ENCODE results near the gene DMRT3.
A peak's percentile ranks its signal among the peaks of the same experiment; 100 is the strongest.

The DMRT3 gene
- long read RNA-seq = 0 reads

GRCh38 chr9:976258-976942 lies at the start of gene DMRT3:
Gene DMRT3 (plus strand): TSS chr9:976655. CDS start chr9:977002, 347 bp downstream.
- H3K4me3 ChIP-seq (replicated peaks; ENCODE audit: insufficient read depth, low read length) = peak within 1 kb of the TSS; percentile 23
- TF ChIP-seq POLR2AphosphoS5 (IDR thresholded peaks at IDR 0.05; ENCODE audit: low read depth) (no peak), REST (IDR thresholded peaks at IDR 0.05; ENCODE audit: insufficient replicate concordance, low read depth) (no peak), GABPA (IDR thresholded peaks at IDR 0.05; ENCODE audit: low read depth) (no peak), SPI1 (IDR thresholded peaks at IDR 0.05; ENCODE audit: borderline replicate concordance, low read depth) (no peak), CTCF (IDR thresholded peaks at IDR 0.05; ENCODE audit: insufficient read depth, low read length) (no peak)
- no peak within 1 kb of the TSS for H3K27ac ChIP-seq (replicated peaks)
- DNase-seq (ENCODE audit: low read depth in 1 of 2, low spot score in 1 of 2) = no peak
- H3K27me3 ChIP-seq (ENCODE audit: insufficient read depth, poor library complexity, severe bottlenecking) = peaks cover 85% of the 10 kb centered on the region

- no peak for TF ChIP-seq GABPA (IDR thresholded peaks at IDR 0.05; ENCODE audit: low read depth)
- TF ChIP-seq CTCF (IDR thresholded peaks at IDR 0.05; ENCODE audit: insufficient read depth, low read length) = no peak
- TF ChIP-seq REST (IDR thresholded peaks at IDR 0.05; ENCODE audit: insufficient replicate concordance, low read depth) = no peak
- TF ChIP-seq POLR2AphosphoS5 (IDR thresholded peaks at IDR 0.05; ENCODE audit: low read depth) = no peak
- TF ChIP-seq SPI1 (IDR thresholded peaks at IDR 0.05; ENCODE audit: borderline replicate concordance, low read depth) = no peak
- Histone ChIP-seq H3K27me3 (ENCODE audit: insufficient read depth, poor library complexity, severe bottlenecking) (no peaks in the 10 kb centered on the region), H3K27ac (replicated peaks) (no peak overlapping the region), H3K4me3 (replicated peaks; ENCODE audit: insufficient read depth, low read length) (no peak overlapping the region)
- no peak for DNase-seq (ENCODE audit: low read depth in 1 of 2, low spot score in 1 of 2)
Observed at GRCh38 chr9:926976-927375, 49.5 kb upstream of the DMRT3 start.

- no peaks in the 10 kb centered on the region for H3K27me3 ChIP-seq (ENCODE audit: insufficient read depth, poor library complexity, severe bottlenecking)
- no peak overlapping the region for H3K27ac ChIP-seq (replicated peaks)
- TF ChIP-seq SPI1 (IDR thresholded peaks at IDR 0.05; ENCODE audit: borderline replicate concordance, low read depth) (no peak), CTCF (IDR thresholded peaks at IDR 0.05; ENCODE audit: insufficient read depth, low read length) (peak; percentile 31)
- H3K4me3 ChIP-seq (replicated peaks; ENCODE audit: insufficient read depth, low read length) = no peak overlapping the region
- no peak for DNase-seq (ENCODE audit: low read depth in 1 of 2, low spot score in 1 of 2)
Observed at GRCh38 chr9:928363-929042, 48.0 kb upstream of the DMRT3 start.
